GM10266 (cell line): Measurements from ENCODE around the gene CTNNA3.

Experiments
- DNase-seq: peaks from one replicate; pipeline ENCODE4 v3.0.0; 2012; ENCODE audit errors: extremely low spot score
- CTCF ChIP-seq: IDR thresholded peaks from 2 replicates; pipeline ENCODE4 v1.5.1; 2012; ENCODE audit warnings: mild to moderate bottlenecking, low read depth; ENCODE audit not compliant: control insufficient read depth, insufficient read depth; ENCODE audit errors: missing control alignments

Gene CTNNA3

DNA sequence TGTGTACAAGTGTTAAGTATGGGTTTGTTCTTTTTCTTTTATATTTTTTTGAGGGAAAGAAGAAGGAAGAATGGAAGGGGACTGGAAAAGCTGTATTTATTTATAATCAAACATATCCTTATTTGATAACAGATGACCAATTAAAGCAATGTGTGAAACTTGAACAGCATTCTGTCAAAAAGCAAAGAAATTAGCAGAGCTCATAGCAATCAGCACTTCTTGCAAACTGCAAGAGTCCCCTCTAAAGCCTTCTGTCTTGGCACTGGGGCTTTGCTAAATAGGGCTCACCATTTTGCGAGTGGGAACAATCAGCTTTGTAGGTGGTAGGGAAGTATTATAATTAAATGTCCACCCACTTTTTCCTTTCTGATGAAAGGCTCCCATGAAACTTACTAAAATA, 935.1 kb downstream of the CTNNA3 start:
- no peak for TF ChIP-seq CTCF
- no peak for DNase-seq

DNA sequence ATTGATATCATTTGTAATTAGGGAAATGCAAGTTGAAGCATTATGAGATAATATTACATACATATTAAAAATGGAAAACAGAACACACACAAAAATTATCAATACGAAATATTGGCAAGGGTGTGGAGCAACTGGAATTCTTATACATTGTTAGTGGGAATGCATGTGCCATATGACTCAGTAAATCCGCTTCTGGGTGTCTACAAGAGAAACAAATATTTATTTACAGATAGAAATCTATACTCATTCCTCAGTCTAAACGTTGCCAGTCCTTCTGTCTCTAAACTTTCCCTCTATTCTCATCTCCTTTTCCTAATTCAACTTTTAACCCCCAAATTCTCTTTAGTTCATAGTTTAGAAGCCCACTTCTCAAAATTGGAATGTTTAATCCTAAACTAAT, 940.5 kb downstream of the CTNNA3 start:
- TF ChIP-seq CTCF = no peak
- no peak for DNase-seq

GRCh38 chr10:66752714-66753113, 943.3 kb downstream of the CTNNA3 start:
- DNase-seq = no peak
- TF ChIP-seq CTCF = no peak

DNA sequence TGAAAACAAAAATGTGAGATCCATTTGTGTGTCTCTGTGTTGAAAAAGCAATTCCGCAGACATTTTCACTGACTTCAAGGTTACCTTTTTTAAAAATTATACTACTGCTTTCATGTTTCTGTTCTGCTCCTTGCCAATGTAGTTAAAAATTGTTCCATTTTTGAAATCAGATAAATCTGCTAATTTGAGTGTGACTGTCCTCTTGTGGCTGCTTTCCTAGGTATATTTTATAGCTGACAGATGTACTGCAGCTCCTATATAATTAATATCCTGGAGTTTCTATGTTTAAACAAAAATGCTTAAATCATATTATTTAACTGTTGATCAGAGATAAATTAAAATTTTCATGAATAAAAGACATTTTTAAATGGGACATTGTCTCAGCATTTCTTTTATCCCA, 947.8 kb downstream of the CTNNA3 start:
- TF ChIP-seq CTCF = no peak
- no peak for DNase-seq

DNA sequence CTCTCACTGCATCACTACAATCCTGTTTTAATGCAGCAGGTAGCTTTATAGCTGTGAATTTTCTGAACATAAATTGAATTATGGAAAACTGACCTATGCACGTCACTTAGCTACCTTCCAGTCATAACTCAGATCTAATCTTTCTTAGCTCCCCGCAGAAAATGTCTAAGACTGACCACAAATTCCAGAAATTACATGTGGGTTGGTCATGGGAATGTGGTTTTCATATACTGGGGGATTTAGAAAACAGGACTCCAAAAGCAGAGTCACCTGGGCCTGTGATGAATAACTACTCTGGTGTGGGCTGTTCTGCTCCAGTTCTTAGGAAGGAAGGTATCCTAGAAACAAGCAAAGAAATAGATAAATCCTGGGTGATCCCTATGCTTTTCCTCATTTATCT, 948.5 kb downstream of the CTNNA3 start:
- TF ChIP-seq CTCF = no peak
- DNase-seq = no peak

- TF ChIP-seq CTCF = no peak
- no peak for DNase-seq
These were observed 949.3 kb downstream of the CTNNA3 start for GRCh38 chr10:66746711-66747110.

DNA sequence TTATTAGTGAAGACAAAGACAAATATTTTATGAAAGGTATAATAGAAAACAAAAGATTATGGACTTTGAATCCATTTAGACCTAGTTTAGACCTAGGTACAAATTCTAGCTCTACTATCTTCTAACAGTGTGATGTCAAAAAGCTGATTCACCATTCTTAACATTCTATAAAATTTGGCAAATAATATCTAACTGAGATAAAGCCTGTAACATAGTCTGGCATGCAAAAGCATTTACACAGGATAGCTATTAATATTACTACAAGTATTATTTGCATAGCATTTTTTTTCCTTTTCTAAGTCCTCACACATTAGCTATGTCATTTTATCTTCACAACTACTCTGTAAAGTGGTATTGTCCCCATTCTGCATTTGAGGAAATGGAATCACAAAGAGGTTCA, 949.7 kb downstream of the CTNNA3 start:
- no peak for DNase-seq
- no peak for TF ChIP-seq CTCF

DNA sequence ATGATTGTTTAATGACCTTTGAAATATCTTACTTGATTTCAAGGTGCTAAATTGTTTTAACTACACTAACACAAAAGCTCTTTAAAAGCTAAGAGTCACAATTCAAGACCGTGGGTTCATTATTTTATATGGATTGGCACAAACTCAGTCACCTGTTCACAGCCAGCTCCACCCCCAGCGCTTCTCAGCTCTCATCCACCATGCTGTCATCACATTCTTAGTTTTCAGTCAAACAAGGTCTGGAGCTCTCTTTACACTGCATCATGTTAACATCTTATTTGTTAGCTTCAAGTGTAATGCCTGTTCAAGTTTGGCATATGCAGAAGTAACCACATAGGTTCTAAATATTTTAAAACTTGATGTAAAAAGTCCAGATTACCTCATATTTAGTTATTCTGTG, 951.1 kb downstream of the CTNNA3 start:
- no peak for DNase-seq
- TF ChIP-seq CTCF = no peak
